ENCODE data around the gene SLC25A21.

DNA sequence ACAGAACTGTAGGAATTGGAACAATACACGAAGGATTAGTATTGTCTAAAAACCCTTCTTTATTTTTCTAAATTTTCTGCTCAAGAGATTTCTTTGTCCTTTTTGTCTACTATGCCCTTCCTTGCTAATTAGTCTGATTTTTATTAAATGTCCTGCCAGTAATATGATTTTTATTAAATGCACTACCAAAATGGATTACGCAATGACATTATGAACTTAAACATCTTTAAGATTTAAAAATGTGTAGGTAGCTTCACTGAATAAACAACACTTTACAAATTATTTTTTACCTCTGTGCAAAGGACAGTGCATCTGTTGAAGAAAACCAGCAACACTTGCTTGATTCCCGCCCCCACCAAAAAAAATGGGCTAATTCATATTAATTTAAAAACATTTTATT, 519.0 kb downstream of the SLC25A21 start:
- TF ChIP-seq, protein P1, sequence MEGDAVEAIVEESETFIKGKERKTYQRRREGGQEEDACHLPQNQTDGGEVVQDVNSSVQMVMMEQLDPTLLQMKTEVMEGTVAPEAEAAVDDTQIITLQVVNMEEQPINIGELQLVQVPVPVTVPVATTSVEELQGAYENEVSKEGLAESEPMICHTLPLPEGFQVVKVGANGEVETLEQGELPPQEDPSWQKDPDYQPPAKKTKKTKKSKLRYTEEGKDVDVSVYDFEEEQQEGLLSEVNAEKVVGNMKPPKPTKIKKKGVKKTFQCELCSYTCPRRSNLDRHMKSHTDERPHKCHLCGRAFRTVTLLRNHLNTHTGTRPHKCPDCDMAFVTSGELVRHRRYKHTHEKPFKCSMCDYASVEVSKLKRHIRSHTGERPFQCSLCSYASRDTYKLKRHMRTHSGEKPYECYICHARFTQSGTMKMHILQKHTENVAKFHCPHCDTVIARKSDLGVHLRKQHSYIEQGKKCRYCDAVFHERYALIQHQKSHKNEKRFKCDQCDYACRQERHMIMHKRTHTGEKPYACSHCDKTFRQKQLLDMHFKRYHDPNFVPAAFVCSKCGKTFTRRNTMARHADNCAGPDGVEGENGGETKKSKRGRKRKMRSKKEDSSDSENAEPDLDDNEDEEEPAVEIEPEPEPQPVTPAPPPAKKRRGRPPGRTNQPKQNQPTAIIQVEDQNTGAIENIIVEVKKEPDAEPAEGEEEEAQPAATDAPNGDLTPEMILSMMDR (IDR thresholded peaks at IDR 0.05), result no peak
- TF ChIP-seq POLR2AphosphoS5 (IDR thresholded peaks at IDR 0.05), result no peak
